Measurements from ENCODE around the gene PLK3. TPM values are rescaled to one million over a fixed set of nuclear protein-coding genes. Genes with fewer than 3 reads are reported as not detected.

PLK3 gene
- total and polyA plus RNA-seq, 9 of the 15 experiments (the other 6 are each of a cell fraction or from before 2014, with no cell fraction given) = 0.52 to 22.7 (median 11.0) TPM

- no peak for TF ChIP-seq TCFL5 (CRISPR knock-in tag; conservative IDR thresholded peaks at IDR 0.05)
- no peak for TF ChIP-seq CREB3 (tag; conservative IDR thresholded peaks at IDR 0.05; ENCODE audit: low read depth)
- TF ChIP-seq TCF7L2 (IDR thresholded peaks at IDR 0.05; ENCODE audit: low read depth, low read length) = no peak
- TF ChIP-seq MLX (CRISPR knock-in tag; conservative IDR thresholded peaks at IDR 0.05) = 0 out of 4 replicates have a peak, but pooled peaks of 1 of the 2 experiments have one; percentile 46
- TF ChIP-seq TOE1 (IDR thresholded peaks at IDR 0.05; ENCODE audit: borderline replicate concordance) = peak; percentile 83
- TF ChIP-seq TOE1 (CRISPR knock-in tag; IDR thresholded peaks at IDR 0.05; ENCODE audit: borderline replicate concordance, low read depth) = no peak
- TF ChIP-seq ZNF41 (CRISPR knock-in tag; conservative IDR thresholded peaks at IDR 0.05) = peak; percentile 57
- peak; percentile 49 for TF ChIP-seq TEAD4 (IDR thresholded peaks at IDR 0.05; ENCODE audit: low read length)
- no peak for TF ChIP-seq TEAD4 (CRISPR knock-in tag; IDR thresholded peaks at IDR 0.05; ENCODE audit: borderline replicate concordance)
- TF ChIP-seq SIN3A (IDR thresholded peaks at IDR 0.05; ENCODE audit: borderline replicate concordance in 2 of 2, control insufficient read depth in 1 of 2, low read depth in 2 of 2, low read length in 2 of 2) = peak; percentile 21 to 79; a peak in 2 of 4 replicates
- TF ChIP-seq HMGN3 (IDR thresholded peaks at IDR 0.05; ENCODE audit: borderline replicate concordance, extremely low read depth, insufficient read length, low read depth, low read length) = peak; percentile 80
- peak; percentile 90 for TF ChIP-seq E2F8 (IDR thresholded peaks at IDR 0.05; ENCODE audit: low read depth, partially characterized antibody)
- TF ChIP-seq ZNF511 (CRISPR knock-in tag; IDR thresholded peaks at IDR 0.05) = peak; percentile 50
- TF ChIP-seq ELK1 (CRISPR knock-in tag; IDR thresholded peaks at IDR 0.05) = no peak
- no peak for TF ChIP-seq ZNF146 (CRISPR knock-in tag; IDR thresholded peaks at IDR 0.05; ENCODE audit: unreplicated experiment)
- TF ChIP-seq CBX5 (IDR thresholded peaks at IDR 0.05; ENCODE audit: borderline replicate concordance, low read depth) = no peak
- TF ChIP-seq SRSF9 (IDR thresholded peaks at IDR 0.05; ENCODE audit: borderline replicate concordance, low read depth, low read length) = no peak
- no peak; the same call in 1 of the 2 replicates for TF ChIP-seq MYNN (IDR thresholded peaks at IDR 0.05)
- no peak for TF ChIP-seq MYNN (CRISPR knock-in tag; IDR thresholded peaks at IDR 0.05)
- TF ChIP-seq HMG20A (CRISPR knock-in tag; conservative IDR thresholded peaks at IDR 0.05) = no peak
Measured at GRCh38 chr1:44775078-44775929, 24.9 kb upstream of the PLK3 start, which contains the start of gene RPS8 (continued).
